ENCODE results near the gene LOXHD1. TPM values are rescaled to one million over a fixed set of nuclear protein-coding genes. Genes with fewer than 3 reads are reported as not detected.

Gene LOXHD1
- total and polyA plus RNA-seq, 2 of the 4 experiments (the other 2 are of a cell fraction): not detected

GRCh38 chr18:46433121-46433826, 223.7 kb downstream of the LOXHD1 start:
- POLR2A ChIA-PET (ENCODE audit: unreplicated experiment): no interaction called here
- CTCF ChIA-PET: no interaction called here
- intact Hi-C loops (cut with micrococcal nuclease): no loop called here

More at GRCh38 chr18:46433121-46433826, 223.7 kb downstream of the LOXHD1 start:
- Histone ChIP-seq H3K4me3 (ENCODE audit: insufficient read depth, low read depth, low read length) (no peak overlapping the region), H3K4ac (ENCODE audit: low read depth, low read length) (no peak overlapping the region), H3K14ac (replicated peaks; ENCODE audit: low read depth, low read length) (no peak overlapping the region), H3K27me3 (ENCODE audit: control insufficient read depth, insufficient read depth, low read length) (no peaks in the 10 kb centered on the region), H3K27ac (ENCODE audit: insufficient read depth, low read length) (no peak overlapping the region), H3K9ac (ENCODE audit: low read depth, low read length) (no peak overlapping the region), H3K9me1 (ENCODE audit: insufficient read depth, low read length) (no peaks in the 10 kb centered on the region), H2AK9ac (replicated peaks; ENCODE audit: low read depth, low read length, poor library complexity) (no peak overlapping the region), H3K4me2 (ENCODE audit: low read depth, low read length) (no peak overlapping the region), H2AFZ (replicated peaks; ENCODE audit: low read length, poor library complexity) (no peak overlapping the region), H3K4me1 (ENCODE audit: control insufficient read depth, insufficient read depth, low read length) (no peaks in the 10 kb centered on the region), H2BK15ac (ENCODE audit: low read depth, low read length) (no peak overlapping the region), H3K36me3 (ENCODE audit: control insufficient read depth, insufficient read depth, low read length) (no peaks in the 10 kb centered on the region), H3K18ac (ENCODE audit: low read depth, low read length) (no peak overlapping the region), H3K9me3 (ENCODE audit: control insufficient read depth, insufficient read depth, low read length) (no peaks in the 10 kb centered on the region), H3K79me1 (ENCODE audit: low read depth in 1 of 2, low read length in 2 of 2) (no peaks in the 10 kb centered on the region), H4K91ac (ENCODE audit: insufficient read depth, low read depth, low read length) (no peak overlapping the region), H4K20me1 (ENCODE audit: insufficient read depth, low read length) (no peaks in the 10 kb centered on the region), H3K23ac (ENCODE audit: low read depth, low read length) (no peak overlapping the region), H2BK120ac (ENCODE audit: low read depth, low read length) (no peak overlapping the region), H4K5ac (ENCODE audit: low read depth, low read length) (no peak overlapping the region), H2AK5ac (ENCODE audit: low read depth, low read length) (no peak overlapping the region), H2BK20ac (ENCODE audit: low read depth, low read length) (no peak overlapping the region), H4K8ac (ENCODE audit: low read depth in 2 of 2, low read length in 2 of 2) (no peak overlapping the region), H3K56ac (ENCODE audit: extremely low read depth, insufficient read depth, low read length) (no peak overlapping the region), H2BK5ac (ENCODE audit: low read depth, low read length, poor library complexity, severe bottlenecking) (no peak overlapping the region)
- in situ Hi-C loops (cut with MboI; ENCODE audit: low sequenced_read_pairs) (no loop called here), dilution Hi-C loops (cut with HindIII; ENCODE audit: low sequenced_read_pairs, unreplicated experiment) (no loop called here)
- no peak for ATAC-seq (ENCODE audit: low read depth)
- DNase-seq: no peak
- WGBS, 2 experiments (ENCODE audit: extremely low coverage in 2 of 2, insufficient read length in 1 of 2): 70% methylated on average over 20 of the region's 35 CpGs; no CpG with 5 or more reads in 1 of the 2 experiments
- TF ChIP-seq MAZ (IDR thresholded peaks at IDR 0.05; ENCODE audit: borderline replicate concordance, low read depth, low read length) (no peak), RFX5 (IDR thresholded peaks at IDR 0.05; ENCODE audit: low read depth, low read length) (no peak), MXI1 (IDR thresholded peaks at IDR 0.05; ENCODE audit: borderline replicate concordance, low read depth, low read length) (no peak), USF2 (IDR thresholded peaks at IDR 0.05; ENCODE audit: low read depth, low read length) (no peak), ELK1 (IDR thresholded peaks at IDR 0.05; ENCODE audit: borderline replicate concordance, low read depth, low read length) (no peak), CEBPB (IDR thresholded peaks at IDR 0.05; ENCODE audit: low read depth, low read length) (no peak), MAFK (IDR thresholded peaks at IDR 0.05; ENCODE audit: low read depth, low read length) (no peak), CHD1 (IDR thresholded peaks at IDR 0.05; ENCODE audit: low read depth, low read length) (no peak), RCOR1 (IDR thresholded peaks at IDR 0.05; ENCODE audit: insufficient replicate concordance, low read length) (no peak), SMC3 (IDR thresholded peaks at IDR 0.05; ENCODE audit: low read depth, low read length) (no peak), FOS (IDR thresholded peaks at IDR 0.05; ENCODE audit: low read depth, low read length) (no peak), BHLHE40 (IDR thresholded peaks at IDR 0.05; ENCODE audit: low read depth, low read length) (no peak), POLR2A (IDR thresholded peaks at IDR 0.05; ENCODE audit: low read depth, low read length) (no peak), RAD21 (IDR thresholded peaks at IDR 0.05; ENCODE audit: low read length) (no peak), NFE2L2 (IDR thresholded peaks at IDR 0.05; ENCODE audit: low read depth, low read length) (no peak), CTCF (conservative IDR thresholded peaks at IDR 0.05; ENCODE audit: low read depth, low read length) (no peak)
- no TSS peak for BruUV-seq (replicated peaks)
